PC-9 (cell line): ENCODE results near the gene MYL12A. TPM values are rescaled to one million over a fixed set of nuclear protein-coding genes. Genes with fewer than 3 reads are reported as not detected.

Source experiments
- BruUV-seq: library from RNA; stranded (reverse); fragments of 400-500 nt; replicated peaks from 2 replicates; lab custom pipeline; 2021; lab: Mats Ljungman, UMichigan
- CTCF ChIA-PET: fragments of 300-600 bp; sonication (Branson Sonifier 250); formaldehyde crosslinking; loops from one replicate; lab custom pipeline; 2022; ENCODE audit warnings: antibody characterized with exemption; lab: Charles Lee
- POLR2A ChIA-PET: fragments of 300-600 bp; sonication (Branson Sonifier 250); formaldehyde crosslinking; loops from one replicate; lab custom pipeline; 2022; ENCODE audit warnings: antibody characterized with exemption; ENCODE audit not compliant: unreplicated experiment; lab: Charles Lee
- DNase-seq, 2 experiments: peaks; one replicate each; pipeline versions ENCODE4 v3.0.0 to v3.0.0-alpha.2; 2015 to 2022; ENCODE audit warnings: mixed read lengths in 1 of 2
- H2AFZ ChIP-seq: fragments of 200-600 bp; sonication (generic); 2 replicates; pipeline ENCODE4 v1.8.1; 2017; ENCODE audit warnings: antibody characterized with exemption
- H3F3A ChIP-seq: fragments of 200-600 bp; sonication (generic); 2 replicates; pipeline ENCODE4 v1.8.1; 2017; ENCODE audit warnings: antibody characterized with exemption, mild to moderate bottlenecking, low read depth; ENCODE audit not compliant: insufficient read depth
- H3K27ac ChIP-seq: fragments of 200-600 bp; sonication (generic); 2 replicates; pipeline ENCODE4 v1.6.1; 2016; ENCODE audit warnings: mixed run types
- H3K27me3 ChIP-seq: fragments of 200-600 bp; sonication (generic); 2 replicates; pipeline ENCODE4 v1.6.1; 2016; ENCODE audit warnings: low read depth, mixed run types; ENCODE audit not compliant: insufficient read depth
- H3K36me3 ChIP-seq: fragments of 200-600 bp; sonication (generic); 2 replicates; pipeline ENCODE4 v1.6.1; 2016; ENCODE audit warnings: low read depth, mixed run types
- H3K4me1 ChIP-seq: fragments of 200-600 bp; sonication (generic); replicated peaks from 2 replicates; pipeline ENCODE4 v1.6.1; 2016; ENCODE audit warnings: mixed run types; ENCODE audit not compliant: insufficient read depth
- H3K4me2 ChIP-seq: fragments of 200-600 bp; sonication (generic); 2 replicates; pipeline ENCODE4 v1.6.1; 2017; ENCODE audit warnings: mixed run types
- H3K4me3 ChIP-seq: fragments of 200-600 bp; sonication (generic); 2 replicates; pipeline ENCODE4 v1.6.1; 2016; ENCODE audit warnings: mixed run types
- H3K79me2 ChIP-seq: fragments of 200-600 bp; sonication (generic); 2 replicates; pipeline ENCODE4 v1.6.1; 2017; ENCODE audit warnings: low read depth, mixed run types
- H3K9me2 ChIP-seq: fragments of 200-600 bp; sonication (generic); 2 replicates; pipeline ENCODE4 v1.8.1; 2017; ENCODE audit warnings: mild to moderate bottlenecking; ENCODE audit not compliant: insufficient read depth
- H3K9me3 ChIP-seq: fragments of 200-600 bp; sonication (generic); 2 replicates; pipeline ENCODE4 v1.8.1; 2016; ENCODE audit warnings: low read depth; ENCODE audit not compliant: insufficient read depth
- H4K20me1 ChIP-seq: fragments of 200-600 bp; sonication (generic); 2 replicates; pipeline ENCODE4 v1.8.1; 2017; ENCODE audit not compliant: insufficient read depth
- EZH2 ChIP-seq: fragments of 200-600 bp; sonication (generic); IDR thresholded peaks from 2 replicates; pipeline ENCODE4 v1.8.0; 2017; ENCODE audit warnings: antibody characterized with exemption, low read depth
- intact Hi-C: fragments of 100-400 bp; cut with micrococcal nuclease; formaldehyde crosslinking; loops from one replicate; pipeline ENCODE4 v1.10.0; 2022; ENCODE audit not compliant: unreplicated experiment
- total RNA-seq: library from RNA; stranded (reverse); gene quantifications from 2 replicates; pipeline ENCODE4 v1.2.3, GENCODE V29; 2021
- TF ChIP-seq, protein P1 (sequence below): fragments of 200-600 bp; sonication (generic); conservative IDR thresholded peaks from 2 replicates; pipeline ENCODE4 v1.6.1; 2017; ENCODE audit warnings: mixed run types, antibody characterized with exemption, mild to moderate bottlenecking, moderate library complexity

Gene MYL12A
- total RNA-seq, 1 experiment from 2014 or later, result 532 TPM

DNA sequence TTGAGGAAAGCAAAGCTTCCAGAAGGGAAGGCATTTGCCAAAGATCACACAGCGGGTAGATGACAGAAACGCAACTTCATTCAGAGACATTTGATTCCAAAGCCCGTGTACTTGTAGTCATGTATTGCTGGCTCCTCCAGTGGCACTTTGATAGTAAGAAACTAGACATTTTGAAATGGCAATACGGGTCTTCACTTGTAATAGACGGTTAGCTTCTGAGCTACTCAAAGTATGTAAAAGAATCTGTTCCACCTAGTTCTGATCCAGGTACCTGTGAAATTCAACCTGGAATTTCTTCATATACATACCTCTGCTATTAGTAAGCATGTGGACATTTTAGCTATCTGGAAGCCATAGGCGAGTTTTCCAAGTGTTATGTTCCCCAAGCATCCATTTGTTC is 26.1 kb upstream of the MYL12A start:
- Histone ChIP-seq H3K9me3 (no peaks in the 10 kb centered on the region), H4K20me1 (no peaks in the 10 kb centered on the region), H3K79me2 (no peaks in the 10 kb centered on the region), H3K4me1 (peaks cover 18% of the 10 kb centered on the region), H3K27me3 (no peaks in the 10 kb centered on the region), H3K4me2 (no peak overlapping the region), H2AFZ (no peak overlapping the region), H3F3A (no peaks in the 10 kb centered on the region), H3K9me2 (no peaks in the 10 kb centered on the region), H3K4me3 (no peak overlapping the region), H3K27ac (no peak overlapping the region), H3K36me3 (no peaks in the 10 kb centered on the region)
- TF ChIP-seq, protein P1, sequence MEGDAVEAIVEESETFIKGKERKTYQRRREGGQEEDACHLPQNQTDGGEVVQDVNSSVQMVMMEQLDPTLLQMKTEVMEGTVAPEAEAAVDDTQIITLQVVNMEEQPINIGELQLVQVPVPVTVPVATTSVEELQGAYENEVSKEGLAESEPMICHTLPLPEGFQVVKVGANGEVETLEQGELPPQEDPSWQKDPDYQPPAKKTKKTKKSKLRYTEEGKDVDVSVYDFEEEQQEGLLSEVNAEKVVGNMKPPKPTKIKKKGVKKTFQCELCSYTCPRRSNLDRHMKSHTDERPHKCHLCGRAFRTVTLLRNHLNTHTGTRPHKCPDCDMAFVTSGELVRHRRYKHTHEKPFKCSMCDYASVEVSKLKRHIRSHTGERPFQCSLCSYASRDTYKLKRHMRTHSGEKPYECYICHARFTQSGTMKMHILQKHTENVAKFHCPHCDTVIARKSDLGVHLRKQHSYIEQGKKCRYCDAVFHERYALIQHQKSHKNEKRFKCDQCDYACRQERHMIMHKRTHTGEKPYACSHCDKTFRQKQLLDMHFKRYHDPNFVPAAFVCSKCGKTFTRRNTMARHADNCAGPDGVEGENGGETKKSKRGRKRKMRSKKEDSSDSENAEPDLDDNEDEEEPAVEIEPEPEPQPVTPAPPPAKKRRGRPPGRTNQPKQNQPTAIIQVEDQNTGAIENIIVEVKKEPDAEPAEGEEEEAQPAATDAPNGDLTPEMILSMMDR, result no peak
- CTCF ChIA-PET, result no interaction called here
- DNase-seq, result no peak
- intact Hi-C loops, result no loop called here
- POLR2A ChIA-PET, result no interaction called here
- BruUV-seq, result no TSS peak

DNA sequence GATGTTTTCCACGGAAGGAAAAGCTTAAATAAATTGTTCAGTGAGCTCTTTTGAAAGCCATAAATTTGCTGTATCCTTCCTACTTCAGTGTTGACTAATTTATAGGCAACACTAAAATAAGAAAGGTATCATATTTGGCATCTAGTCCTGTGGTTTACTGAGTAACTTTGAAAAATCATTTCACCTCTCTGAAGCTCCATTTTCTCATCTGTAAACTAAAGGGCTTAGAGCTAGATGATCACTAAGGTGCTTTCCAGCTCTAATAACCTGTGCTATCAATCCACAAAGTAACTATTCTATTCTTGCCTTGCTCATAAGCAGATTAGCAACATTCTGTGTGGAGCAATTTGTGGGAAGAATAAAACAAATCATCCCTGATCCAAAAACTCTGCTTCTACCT is 24.2 kb upstream of the MYL12A start:
- no peak for TF ChIP-seq EZH2
- TF ChIP-seq, protein P1, result no peak
- Histone ChIP-seq H3K79me2 (no peaks in the 10 kb centered on the region), H3K27ac (no peak overlapping the region), H3K36me3 (no peaks in the 10 kb centered on the region), H3K4me3 (no peak overlapping the region), H3F3A (no peaks in the 10 kb centered on the region), H2AFZ (no peak overlapping the region), H3K4me1 (peaks cover 6% of the 10 kb centered on the region), H3K4me2 (no peak overlapping the region), H3K9me2 (no peaks in the 10 kb centered on the region), H3K9me3 (no peaks in the 10 kb centered on the region), H4K20me1 (no peaks in the 10 kb centered on the region), H3K27me3 (no peaks in the 10 kb centered on the region)
- intact Hi-C loops, result no loop called here
- CTCF ChIA-PET, result no interaction called here
- DNase-seq, result no peak
- POLR2A ChIA-PET, result interaction anchor here (0.7 kb wide), 1 partner anchor 10 kb away, joined by 12 read pairs; no protein-coding TSS in a partner anchor
- no TSS peak for BruUV-seq

DNA sequence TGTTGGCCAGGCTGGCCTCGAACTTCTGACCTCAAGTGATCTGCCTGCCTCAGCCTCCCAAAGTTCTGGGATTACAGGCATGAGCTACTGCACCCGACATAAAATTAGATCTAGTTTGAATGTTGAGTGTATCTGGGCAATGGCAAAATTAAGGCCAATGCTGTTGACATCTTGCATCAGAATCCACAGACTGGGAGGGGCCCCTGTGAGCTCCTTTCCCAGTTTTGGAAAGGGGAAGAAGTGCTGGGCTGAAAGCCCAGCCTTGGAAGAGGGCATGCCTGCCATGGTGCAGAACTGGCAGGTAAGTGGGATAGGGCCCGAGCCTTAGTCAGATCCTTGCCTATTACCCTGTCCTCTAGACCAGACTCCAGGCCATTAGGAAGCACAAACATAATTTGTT is 23.4 kb upstream of the MYL12A start:
- Histone ChIP-seq H3K4me1 (no peaks in the 10 kb centered on the region), H3F3A (no peaks in the 10 kb centered on the region), H3K4me3 (no peak overlapping the region), H3K36me3 (no peaks in the 10 kb centered on the region), H3K4me2 (no peak overlapping the region), H3K27ac (no peak overlapping the region), H3K9me3 (no peaks in the 10 kb centered on the region), H4K20me1 (no peaks in the 10 kb centered on the region), H3K27me3 (no peaks in the 10 kb centered on the region), H2AFZ (no peak overlapping the region), H3K9me2 (no peaks in the 10 kb centered on the region), H3K79me2 (no peaks in the 10 kb centered on the region)
- no TSS peak for BruUV-seq
- intact Hi-C loops, result no loop called here
- TF ChIP-seq EZH2, result no peak
- TF ChIP-seq, protein P1, result no peak
- ChIA-PET CTCF (interaction anchor here (0.7 kb wide), 1 partner anchor 27 kb away, joined by 3 read pairs; no protein-coding TSS in a partner anchor), POLR2A (no interaction called here)
- DNase-seq, result no peak
